HFFc6 (cell line): ENCODE measurements around the gene GATM. TPM values are rescaled to one million over a fixed set of nuclear protein-coding genes. Genes with fewer than 3 reads are reported as not detected.

ENCODE experiments used
- DNase-seq: peaks from one replicate; pipeline ENCODE4 v3.0.0-alpha.2; 2018
- H3K27ac Mint-ChIP-seq: 2 replicates; pipeline ENCODE4 v1.8.0; 2020; ENCODE audit warnings: mild to moderate bottlenecking, mixed read lengths
- H3K27me3 Mint-ChIP-seq: 2 replicates; pipeline ENCODE4 v1.8.0; 2021; ENCODE audit warnings: mild to moderate bottlenecking, moderate library complexity, mixed read lengths; ENCODE audit not compliant: insufficient read depth
- H3K36me3 Mint-ChIP-seq: 2 replicates; pipeline ENCODE4 v1.8.0; 2021; ENCODE audit warnings: low read depth, mixed read lengths
- H3K4me1 Mint-ChIP-seq: 2 replicates; pipeline ENCODE4 v1.8.0; 2020; ENCODE audit warnings: low read depth, mixed read lengths
- H3K4me3 Mint-ChIP-seq: 2 replicates; pipeline ENCODE4 v1.8.0; 2020; ENCODE audit warnings: mild to moderate bottlenecking, moderate library complexity, mixed read lengths
- H3K9me3 Mint-ChIP-seq: 2 replicates; pipeline ENCODE4 v1.8.0; 2020; ENCODE audit warnings: mild to moderate bottlenecking, mixed read lengths
- total RNA-seq, 6 experiments: library from RNA; stranded (reverse); fragmentation: NEBNext Ultra II Directional; extraction: Animal tissue kit (Norgen Biotek cat#: 25700); gene quantifications; 2 replicates in 1 of 6; 3 replicates in 5 of 6; pipeline ENCODE4 v1.2.3, GENCODE V29; 2021
- TF ChIP-seq, protein P1 (sequence below): fragments of 200-600 bp; sonication (generic); IDR thresholded peaks from 2 replicates; pipeline ENCODE4 v1.5.0; 2021; ENCODE audit warnings: antibody characterized with exemption, mild to moderate bottlenecking

The GATM gene
- total RNA-seq, 6 experiments from 2014 or later = 0.14 to 0.38 (median 0.14) TPM; not detected in 3

DNA sequence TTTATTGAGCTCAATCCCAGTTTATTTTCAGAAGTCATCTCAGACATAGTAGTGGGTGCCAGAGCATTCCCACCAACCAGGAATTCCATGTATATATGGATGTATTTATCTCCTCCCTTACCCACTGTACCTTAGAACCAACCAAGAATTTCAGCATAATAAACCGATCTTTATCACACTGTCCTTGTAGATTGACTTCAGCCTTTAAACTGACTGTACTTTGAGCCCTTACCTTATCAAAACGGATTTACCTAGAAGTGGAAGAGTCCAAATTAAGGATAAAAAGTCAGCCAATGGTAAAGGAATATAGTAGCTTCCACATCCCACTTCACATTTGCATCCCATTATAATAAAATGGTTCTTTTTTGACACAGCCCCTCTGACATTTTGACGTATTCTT lies 37.9 kb downstream of the GATM start:
- no peak for DNase-seq
- Mint-ChIP-seq H3K27me3 (peaks cover 2% of the 10 kb centered on the region; the same call in 1 of the 2 replicates), H3K4me3 (no peak overlapping the region), H3K4me1 (no peaks in the 10 kb centered on the region), H3K9me3 (no peaks in the 10 kb centered on the region), H3K36me3 (no peaks in the 10 kb centered on the region), H3K27ac (no peak overlapping the region)
- TF ChIP-seq, protein P1, sequence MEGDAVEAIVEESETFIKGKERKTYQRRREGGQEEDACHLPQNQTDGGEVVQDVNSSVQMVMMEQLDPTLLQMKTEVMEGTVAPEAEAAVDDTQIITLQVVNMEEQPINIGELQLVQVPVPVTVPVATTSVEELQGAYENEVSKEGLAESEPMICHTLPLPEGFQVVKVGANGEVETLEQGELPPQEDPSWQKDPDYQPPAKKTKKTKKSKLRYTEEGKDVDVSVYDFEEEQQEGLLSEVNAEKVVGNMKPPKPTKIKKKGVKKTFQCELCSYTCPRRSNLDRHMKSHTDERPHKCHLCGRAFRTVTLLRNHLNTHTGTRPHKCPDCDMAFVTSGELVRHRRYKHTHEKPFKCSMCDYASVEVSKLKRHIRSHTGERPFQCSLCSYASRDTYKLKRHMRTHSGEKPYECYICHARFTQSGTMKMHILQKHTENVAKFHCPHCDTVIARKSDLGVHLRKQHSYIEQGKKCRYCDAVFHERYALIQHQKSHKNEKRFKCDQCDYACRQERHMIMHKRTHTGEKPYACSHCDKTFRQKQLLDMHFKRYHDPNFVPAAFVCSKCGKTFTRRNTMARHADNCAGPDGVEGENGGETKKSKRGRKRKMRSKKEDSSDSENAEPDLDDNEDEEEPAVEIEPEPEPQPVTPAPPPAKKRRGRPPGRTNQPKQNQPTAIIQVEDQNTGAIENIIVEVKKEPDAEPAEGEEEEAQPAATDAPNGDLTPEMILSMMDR = no peak

DNA sequence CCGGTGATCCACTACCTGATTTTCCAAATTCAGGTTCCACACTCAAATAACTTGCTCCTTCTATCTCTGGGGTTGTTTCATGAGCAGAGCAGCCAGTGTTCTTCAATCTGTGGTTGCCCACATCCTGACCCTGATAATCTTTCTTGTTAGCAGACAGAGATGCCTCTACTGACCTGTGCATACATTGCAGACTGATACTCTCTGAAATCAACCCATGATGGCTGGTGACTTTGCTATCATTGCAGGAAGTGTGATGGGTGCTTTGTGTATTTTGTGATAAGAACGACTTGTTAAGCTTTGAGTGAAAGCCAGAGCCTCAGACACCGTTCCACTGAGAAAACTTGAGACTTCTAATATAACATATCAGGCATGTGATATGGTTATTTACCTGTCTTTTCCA lies 39.9 kb downstream of the GATM start:
- Mint-ChIP-seq H3K27ac (no peak overlapping the region), H3K4me3 (no peak overlapping the region), H3K27me3 (peaks cover 2% of the 10 kb centered on the region; the same call in 1 of the 2 replicates), H3K4me1 (no peaks in the 10 kb centered on the region), H3K9me3 (no peaks in the 10 kb centered on the region), H3K36me3 (no peaks in the 10 kb centered on the region)
- no peak for DNase-seq
- TF ChIP-seq, protein P1 = no peak

DNA sequence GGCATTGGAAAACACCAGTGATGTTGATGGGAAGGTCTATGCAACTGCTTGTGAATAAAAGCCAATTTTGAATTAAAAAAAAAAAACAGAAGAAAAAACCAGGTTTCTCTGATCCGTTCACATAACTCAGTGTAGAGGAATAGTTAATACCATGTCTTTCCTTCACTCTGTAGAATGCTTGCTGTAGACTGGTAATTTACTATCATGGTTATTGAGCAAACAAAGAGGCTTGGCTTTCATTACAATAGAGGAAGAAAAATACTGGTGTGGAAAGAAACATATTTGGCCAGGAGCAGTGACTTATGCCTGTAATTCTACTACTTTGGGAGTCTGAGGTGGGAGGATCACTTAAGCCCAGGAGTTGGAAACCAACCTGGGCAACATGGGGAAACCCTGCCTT lies 41.1 kb downstream of the GATM start:
- no peak for DNase-seq
- Mint-ChIP-seq H3K9me3 (no peaks in the 10 kb centered on the region), H3K4me1 (no peaks in the 10 kb centered on the region), H3K27me3 (peaks cover 6% of the 10 kb centered on the region; the same call in 1 of the 2 replicates), H3K4me3 (no peak overlapping the region), H3K27ac (no peak overlapping the region), H3K36me3 (no peaks in the 10 kb centered on the region)
- TF ChIP-seq, protein P1 = no peak

DNA sequence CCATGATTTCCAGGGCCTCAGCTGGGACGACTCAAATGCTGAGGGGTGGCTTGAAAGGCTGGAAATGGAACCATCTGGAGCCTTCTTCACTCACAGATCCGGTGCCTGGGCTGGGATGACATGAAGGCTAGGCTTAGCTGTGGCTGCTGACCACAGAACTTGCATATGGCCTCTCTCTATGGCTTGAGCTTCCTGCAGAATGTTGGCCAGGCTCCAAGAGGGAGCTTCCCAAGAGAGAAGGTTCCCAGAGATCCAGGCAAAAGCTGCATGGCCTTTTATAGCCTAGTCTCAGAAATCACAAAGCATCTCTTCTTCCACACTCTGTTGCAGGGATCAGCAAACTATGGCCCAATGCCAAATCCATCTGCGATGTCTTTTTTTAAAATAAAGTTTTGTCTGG lies 44.8 kb downstream of the GATM start:
- Mint-ChIP-seq H3K27me3 (peaks cover 16% of the 10 kb centered on the region), H3K27ac (no peak overlapping the region), H3K4me1 (no peaks in the 10 kb centered on the region), H3K9me3 (no peaks in the 10 kb centered on the region), H3K36me3 (no peaks in the 10 kb centered on the region), H3K4me3 (no peak overlapping the region)
- TF ChIP-seq, protein P1 = no peak
- DNase-seq = peak; percentile 9

DNA sequence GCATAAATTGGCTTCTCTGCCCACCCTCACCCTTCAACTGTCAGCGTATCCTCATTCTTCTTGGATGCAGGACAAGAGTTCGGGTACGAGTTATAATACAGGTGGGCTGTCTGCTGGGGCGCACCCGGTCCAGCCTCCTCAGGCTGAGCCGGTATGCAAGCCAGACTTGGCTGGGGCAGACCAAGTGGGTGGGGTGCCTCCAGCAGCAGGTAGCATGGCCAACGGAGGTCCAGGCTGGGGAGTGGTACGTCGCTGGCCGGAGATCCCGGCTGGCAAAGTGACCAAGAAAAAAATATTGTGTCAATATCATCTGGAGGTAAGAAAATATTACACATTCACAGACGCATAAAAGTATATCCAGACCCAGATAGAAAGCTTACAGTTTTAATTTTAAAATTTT lies 45.6 kb downstream of the GATM start:
- H3K36me3 Mint-ChIP-seq = no peaks in the 10 kb centered on the region
- peaks cover 16% of the 10 kb centered on the region for H3K27me3 Mint-ChIP-seq
- no peaks in the 10 kb centered on the region for H3K4me1 Mint-ChIP-seq
- H3K9me3 Mint-ChIP-seq = no peaks in the 10 kb centered on the region
- no peak for DNase-seq
- H3K4me3 Mint-ChIP-seq = no peak overlapping the region
- no peak overlapping the region for H3K27ac Mint-ChIP-seq
- TF ChIP-seq, protein P1 = no peak

DNA sequence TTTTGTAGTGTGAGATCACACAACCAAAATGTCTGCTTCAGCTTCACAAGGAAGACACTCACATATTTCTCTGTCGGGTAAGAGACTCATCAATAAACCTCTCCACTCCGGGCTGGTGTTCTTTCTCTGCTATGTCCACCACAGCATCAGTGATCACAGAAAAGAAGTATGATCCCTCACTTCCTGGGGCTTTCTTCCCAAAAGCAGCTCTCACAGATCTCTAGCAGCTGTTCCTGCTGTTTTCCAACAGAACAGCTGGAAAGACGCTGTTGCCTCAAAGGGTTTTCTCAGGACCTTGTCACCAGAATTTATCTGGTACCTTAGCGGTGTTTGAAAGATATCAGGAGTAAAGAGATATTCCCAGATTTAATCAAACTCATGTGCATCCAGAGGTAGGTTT lies 46.4 kb downstream of the GATM start:
- peaks cover 18% of the 10 kb centered on the region for H3K27me3 Mint-ChIP-seq
- TF ChIP-seq, protein P1 = no peak

More for the DNA sequence above, 46.4 kb downstream of the GATM start:
- H3K4me1 Mint-ChIP-seq = no peaks in the 10 kb centered on the region
- no peak overlapping the region for H3K4me3 Mint-ChIP-seq
- H3K9me3 Mint-ChIP-seq = no peaks in the 10 kb centered on the region
- H3K27ac Mint-ChIP-seq = no peak overlapping the region
- H3K36me3 Mint-ChIP-seq = no peaks in the 10 kb centered on the region
- no peak for DNase-seq
